Measurements from ENCODE around the gene CUTC. TPM values are rescaled to one million over a fixed set of nuclear protein-coding genes. Genes with fewer than 3 reads are reported as not detected.
"Not testable (repeated sequence)": the region's sequence is repeated elsewhere in the genome, so short reads cannot be mapped to it uniquely, and the experiment has no call there.

Gene CUTC
- total RNA-seq, 1 experiment from 2014 or later, result 51.7 TPM

DNA sequence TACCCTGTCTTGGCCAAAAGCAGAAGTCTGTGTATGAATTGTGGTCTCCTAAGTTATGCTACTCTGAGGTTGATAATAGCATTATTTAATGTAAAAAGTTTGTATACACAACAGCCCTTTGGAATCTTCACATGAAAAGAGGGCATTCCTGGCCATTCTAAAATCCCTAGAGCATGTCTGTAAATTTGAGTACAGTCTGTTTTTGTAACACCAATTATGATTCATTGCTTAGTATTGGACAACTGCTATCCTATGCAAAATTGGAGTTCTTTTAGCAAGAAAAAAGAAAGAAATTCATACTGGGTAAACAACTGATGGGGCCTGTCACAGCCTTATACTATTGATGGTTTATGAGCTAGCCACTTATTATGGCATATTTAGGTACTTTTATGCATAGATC lies 10.2 kb downstream of the CUTC start:
- DNase-seq (ENCODE audit: extremely low read depth, low read depth), result no peak

DNA sequence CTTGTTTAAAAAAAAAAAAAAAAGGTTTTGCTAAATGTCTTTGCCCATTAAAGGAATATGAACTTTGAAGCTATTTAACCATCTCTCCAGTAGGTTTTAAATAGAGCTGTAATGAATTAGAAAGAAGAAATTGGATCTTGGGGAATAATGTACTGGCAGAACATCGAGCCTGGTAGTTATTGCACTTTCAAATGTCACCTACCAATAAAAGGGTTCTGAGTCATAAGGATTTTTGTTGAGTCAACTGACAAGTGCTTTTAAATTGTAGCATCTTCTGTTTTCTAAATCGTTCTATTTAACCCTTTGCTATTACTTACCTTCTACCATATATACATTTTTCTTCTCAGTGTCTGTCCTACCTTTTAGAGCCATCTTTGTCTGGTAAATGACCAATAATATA lies 10.7 kb downstream of the CUTC start:
- DNase-seq (ENCODE audit: extremely low read depth, low read depth), result no peak

DNA sequence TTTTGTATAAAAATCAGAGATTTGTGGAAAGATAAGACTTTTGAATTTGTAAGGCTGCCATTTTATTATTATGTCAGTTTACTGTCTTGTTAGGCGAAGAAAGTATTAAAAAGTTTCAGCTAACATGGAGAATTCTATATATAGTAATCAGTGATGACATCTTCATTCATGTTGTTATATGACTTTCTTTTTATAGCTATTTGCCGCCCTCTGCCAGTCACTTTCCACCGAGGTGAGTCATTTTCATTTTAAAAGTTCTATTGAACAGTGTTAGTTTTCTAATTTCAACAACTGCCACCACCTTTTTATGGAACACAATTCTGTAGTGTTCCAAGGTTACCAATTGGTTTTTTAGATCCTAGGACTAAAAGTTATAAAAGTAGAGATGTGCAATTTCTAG lies 11.8 kb downstream of the CUTC start:
- no peak for DNase-seq (ENCODE audit: extremely low read depth, low read depth)

DNA sequence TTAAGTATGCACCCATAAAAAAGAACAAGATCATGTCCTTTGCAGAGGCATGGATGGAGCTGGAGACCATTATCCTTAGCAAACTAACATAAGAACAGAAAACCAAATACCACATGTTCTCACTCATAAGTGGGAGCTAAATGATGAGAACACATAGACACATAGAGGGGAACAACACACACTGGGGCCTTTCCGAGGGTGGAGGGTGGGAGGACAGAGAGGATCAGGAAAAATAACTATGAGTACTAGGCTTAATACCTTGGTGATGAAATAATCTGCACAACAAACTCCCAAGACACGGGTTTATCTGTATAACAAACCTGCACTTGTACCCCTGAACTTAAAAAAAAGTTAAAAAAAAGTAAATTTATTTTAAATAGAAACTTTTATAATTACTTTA lies 14.1 kb downstream of the CUTC start:
- DNase-seq (ENCODE audit: extremely low read depth, low read depth), result not testable (repeated sequence)

DNA sequence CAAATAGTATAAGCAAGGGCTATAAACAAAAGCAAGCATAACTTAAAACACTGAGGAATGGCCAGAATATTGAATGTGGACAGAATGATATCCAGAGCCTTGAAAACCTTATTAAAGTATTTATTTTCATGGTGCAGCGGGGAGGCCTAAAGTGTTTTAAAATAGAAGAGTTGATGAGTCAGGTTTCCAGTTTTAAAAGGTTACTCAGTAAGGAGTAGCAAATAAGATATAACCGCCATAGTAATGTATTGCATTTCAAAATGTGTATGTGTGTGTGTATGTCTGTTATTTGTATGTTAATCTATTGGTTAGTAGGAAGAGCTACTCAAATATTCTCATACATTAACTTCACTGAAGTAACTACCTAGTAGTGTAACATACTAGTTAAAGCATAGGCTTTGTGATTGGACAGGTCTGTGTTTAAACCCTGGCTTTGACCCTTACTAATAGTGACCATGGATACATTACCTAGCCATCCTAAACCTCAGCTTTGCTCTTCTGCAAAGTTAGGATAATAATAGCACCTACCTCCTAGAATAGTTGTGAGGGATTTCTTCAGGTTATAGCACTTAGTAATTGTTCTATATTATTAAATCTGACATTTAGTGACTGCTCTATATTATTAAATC lies 16.9 kb downstream of the CUTC start:
- no peak for DNase-seq (ENCODE audit: extremely low read depth, low read depth)

DNA sequence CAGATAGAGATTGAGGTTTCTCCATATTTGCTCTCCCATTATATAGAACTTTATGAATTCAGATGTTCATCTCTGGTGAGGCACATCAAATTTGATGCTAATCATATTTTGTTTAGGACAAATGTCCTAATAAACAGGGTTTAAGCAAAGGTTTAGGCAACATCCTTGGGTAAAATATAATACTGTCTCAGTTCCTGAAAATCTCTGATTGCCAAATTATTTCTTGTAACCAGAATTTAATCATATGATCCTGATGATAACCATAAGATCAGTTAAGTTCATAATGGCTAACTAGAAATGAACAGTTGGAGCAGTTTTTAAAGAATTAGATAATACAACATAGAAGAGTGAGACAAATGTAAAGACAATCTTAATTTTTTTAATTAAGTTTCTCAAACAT lies 18.6 kb downstream of the CUTC start:
- no peak for DNase-seq (ENCODE audit: extremely low read depth, low read depth)

DNA sequence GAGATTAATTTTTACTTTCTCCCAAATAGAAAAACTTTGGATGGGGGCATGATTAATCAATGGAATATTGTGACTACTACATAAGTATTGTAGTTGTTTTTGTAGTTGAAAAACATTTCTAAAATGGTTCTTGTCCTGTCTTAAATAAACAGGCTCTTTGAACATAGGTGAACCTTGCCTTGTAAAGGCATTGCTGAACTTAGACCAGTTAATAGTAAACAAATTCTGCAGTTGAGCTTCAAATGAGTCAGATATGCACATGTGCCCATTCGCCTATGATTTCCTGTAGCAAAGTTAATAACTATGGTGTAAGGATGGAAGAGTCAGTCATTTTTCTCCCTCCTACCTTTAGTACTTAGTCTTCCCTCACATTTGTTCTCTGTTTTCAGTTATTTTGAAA lies 22.6 kb downstream of the CUTC start:
- DNase-seq (ENCODE audit: extremely low read depth, low read depth), result no peak

DNA sequence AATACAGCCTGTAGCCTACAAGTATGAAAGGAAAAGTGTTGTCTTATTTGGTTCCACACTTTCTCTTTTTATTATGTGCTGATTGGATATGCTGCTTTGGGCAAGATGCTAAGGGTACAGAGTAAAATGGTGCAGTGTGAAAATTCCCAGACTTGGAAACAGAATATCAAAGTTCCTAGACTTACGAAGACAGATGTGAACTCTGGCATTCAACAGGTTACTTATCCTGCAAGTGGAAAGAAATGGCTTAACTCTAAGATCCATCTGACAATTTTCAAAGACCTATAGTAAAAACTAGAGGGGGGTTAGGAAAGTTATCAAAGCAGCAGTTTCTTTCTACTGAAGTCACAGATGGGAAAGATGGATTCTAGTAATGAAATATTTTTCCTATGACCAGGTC lies 24.1 kb downstream of the CUTC start:
- no peak for DNase-seq (ENCODE audit: extremely low read depth, low read depth)

DNA sequence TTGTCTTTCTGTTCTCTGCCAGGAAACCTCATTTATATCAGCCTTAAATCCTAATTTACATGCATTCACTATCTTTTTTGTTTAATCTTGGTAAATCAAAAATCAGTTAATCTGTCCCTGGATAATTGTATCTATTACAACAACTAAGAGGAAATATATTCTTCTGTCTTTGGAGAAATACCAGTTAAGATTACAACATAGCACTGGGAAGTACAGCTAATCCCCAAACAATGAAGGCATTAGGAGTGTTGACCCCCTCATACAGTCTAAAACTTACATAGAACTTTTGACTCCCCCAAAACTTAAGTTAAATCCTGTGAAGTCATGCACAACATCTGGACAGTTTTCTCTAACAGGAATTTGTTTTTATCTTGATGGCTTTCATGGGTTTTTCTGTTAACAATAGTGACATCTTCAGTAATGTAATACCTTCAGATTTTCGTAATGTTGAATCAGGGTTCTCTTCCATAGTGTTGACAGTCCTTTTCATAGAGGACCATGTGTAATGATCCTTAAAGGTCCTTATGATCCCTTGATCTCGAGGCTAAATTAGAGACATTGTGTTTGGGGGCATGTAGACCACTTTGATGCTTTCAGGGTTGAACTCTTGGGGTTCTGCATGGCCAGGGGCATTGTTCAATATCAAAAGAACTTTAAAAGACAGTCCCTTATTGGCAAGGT lies 26.3 kb downstream of the CUTC start:
- no peak for DNase-seq (ENCODE audit: extremely low read depth, low read depth)

DNA sequence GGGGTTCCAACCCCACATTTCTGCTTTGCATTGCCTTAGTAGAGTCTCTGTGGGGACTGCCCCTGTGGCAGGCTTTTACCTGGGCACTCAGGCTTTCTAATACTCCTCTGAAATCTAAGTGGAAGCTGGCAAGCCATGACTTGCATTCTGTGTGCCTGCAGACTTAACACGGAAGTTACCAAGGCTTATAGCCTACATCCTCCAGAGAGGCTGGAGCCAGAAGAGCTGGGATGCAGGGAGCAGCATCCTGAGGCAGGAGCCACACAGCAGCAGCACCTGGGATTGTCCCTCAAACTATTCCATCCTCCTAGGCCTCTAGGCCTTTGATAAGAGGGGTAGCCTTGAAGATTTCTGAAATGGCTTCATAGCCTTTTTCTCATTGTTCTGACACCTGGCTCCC lies 28.3 kb downstream of the CUTC start:
- no peak for DNase-seq (ENCODE audit: extremely low read depth, low read depth)

DNA sequence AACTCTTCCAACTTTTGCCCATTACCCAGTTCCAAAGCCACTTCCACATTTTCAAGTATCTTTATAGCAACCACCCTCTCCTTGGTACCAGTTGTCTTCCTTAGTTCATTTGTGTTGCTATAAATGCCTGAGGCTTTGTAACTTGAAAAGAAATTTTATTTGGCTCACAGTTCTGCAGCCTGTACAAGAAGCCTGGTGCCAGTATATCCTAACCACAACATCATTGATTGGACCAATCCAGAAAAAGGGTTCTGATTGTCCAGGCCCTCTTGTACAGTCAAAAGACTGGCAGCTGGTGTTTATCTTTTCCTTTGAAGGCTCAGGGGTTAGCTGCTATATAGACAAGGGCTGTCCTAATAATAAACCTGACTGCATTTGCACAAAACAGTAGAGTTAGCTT lies 29.3 kb downstream of the CUTC start:
- DNase-seq (ENCODE audit: extremely low read depth, low read depth), result no peak

DNA sequence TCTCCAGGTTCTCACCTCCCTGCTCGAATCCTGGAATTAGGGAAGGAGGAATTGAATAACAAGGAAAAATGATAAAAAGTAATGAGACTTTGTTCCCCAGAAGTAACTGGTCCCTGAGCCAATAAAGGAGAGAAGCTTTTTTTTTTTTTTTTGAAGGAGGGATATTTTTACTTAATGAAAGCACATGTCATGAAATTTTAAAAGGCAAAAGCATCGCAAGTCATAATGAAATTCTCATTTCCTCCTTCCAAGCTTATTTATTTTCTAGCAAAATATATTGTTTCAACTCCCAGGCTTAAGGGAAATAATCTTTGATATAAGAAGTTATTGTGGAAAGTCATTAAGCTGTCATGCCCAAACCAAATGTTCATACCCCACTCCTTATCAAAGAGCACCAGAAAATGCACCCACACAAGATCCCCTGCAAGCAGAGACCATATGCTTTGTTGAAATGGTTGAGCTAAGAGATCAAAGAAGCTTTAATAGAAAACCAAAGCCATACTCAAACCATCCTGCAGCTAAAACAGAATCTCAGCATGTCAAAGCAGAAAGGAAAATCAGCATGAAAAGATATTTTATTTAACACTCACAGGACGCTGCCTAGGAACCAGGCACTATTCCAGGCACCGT lies 33.8 kb downstream of the CUTC start:
- no peak for DNase-seq (ENCODE audit: extremely low read depth, low read depth)

DNA sequence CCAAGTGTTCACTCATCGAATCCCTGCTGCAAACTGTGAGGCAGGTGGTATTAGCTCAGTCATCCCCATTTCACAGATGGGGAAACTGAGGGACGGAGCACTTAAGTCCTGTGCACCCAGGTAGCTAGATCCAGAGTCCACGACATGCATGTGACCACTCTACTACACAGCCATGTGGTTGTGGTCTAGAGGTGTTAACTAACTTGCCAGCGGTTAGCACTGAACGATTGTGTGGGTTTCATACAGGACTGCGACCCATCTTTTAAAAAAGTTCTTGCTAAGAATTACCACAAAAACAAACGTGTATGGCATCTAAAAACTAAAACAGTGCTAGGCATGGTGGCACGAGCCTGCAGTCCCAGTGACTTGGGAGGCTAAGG lies 34.3 kb downstream of the CUTC start:
- DNase-seq (ENCODE audit: extremely low read depth, low read depth), result no peak

DNA sequence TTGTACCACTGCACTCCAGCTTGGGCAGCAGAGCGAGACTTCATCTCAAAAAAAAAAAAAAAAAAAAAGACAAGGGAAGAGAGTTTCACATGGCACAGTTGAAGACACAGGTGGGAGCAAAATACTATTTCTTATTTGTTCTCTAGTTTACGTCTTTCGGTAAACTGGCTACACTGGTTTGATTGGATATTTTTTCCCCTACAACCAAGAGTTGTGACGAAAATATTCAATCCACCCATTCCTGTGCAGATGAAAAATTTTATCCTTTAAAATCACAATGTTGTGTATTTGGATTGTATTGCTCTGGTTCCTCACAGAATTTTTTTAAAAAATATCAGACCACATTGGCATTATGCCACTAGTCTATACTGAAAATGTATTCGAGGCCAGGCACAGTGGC lies 35.9 kb downstream of the CUTC start:
- DNase-seq (ENCODE audit: extremely low read depth, low read depth), result no peak

DNA sequence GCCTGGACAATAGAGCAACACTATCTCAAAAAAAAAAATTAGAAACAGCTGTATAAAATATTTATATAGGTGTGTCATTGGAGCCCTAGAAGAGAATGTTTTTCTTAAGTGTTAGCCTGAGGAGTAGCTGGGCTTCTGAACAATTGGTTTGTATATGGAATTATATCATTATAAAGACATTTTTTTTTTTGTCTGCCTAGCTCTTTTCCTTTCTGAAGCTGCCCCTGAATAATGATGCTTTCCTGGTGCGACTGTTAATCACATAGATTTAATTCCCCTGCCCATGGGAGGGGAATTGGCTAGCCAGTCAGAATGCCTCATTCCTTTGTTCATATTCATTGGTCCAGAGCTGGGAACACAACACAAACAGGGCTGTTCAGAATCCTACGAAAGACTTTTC lies 36.5 kb downstream of the CUTC start:
- DNase-seq (ENCODE audit: extremely low read depth, low read depth), result no peak

DNA sequence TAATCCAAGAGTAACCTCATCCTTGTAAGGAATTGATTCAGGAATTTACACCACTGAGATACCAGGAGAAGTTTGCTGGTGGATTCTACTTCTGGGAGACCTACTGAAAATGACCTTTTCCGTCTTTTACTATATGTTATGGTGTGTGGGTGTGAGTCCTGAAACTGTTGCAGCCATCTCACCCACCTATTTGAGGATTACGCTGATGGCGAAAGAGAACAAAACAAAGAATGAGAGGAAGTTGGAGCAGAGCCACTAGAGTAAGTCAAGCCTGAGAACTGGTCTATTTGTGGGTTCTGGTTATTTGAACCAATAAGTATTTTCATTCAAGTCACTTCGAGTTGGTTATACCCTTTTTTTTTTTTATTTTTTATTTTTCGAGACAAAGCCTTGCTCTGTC lies 37.7 kb downstream of the CUTC start:
- DNase-seq (ENCODE audit: extremely low read depth, low read depth), result no peak

DNA sequence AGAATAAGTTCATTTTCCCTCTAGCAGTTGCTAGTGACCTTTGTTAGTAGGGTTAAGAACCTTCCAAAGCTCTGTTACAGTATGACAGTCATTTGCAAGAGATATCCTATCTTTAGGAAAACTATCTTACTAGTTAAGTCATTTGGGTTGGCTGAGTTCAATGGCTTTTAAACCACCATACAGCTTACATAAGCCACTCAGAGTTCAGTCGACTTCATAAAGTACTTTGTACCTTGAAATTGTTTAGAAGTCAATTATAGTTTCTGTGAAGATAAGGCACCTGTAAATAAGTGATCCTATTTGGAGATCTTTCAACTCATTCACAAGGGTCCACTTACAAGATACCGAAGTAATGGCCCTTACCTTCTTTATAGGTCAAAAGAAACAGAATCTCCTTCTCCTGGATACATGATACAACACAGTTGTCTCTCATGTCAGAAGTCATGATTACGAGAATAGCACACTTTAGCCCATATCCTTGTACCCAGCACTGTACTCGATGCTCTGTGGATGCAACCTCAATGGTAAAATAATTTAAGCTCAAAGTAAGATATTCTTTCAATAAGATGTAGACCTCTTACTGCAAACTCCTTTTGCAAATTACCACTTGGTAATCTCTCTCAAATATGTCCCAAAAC lies 38.5 kb downstream of the CUTC start:
- no peak for DNase-seq (ENCODE audit: extremely low read depth, low read depth)

DNA sequence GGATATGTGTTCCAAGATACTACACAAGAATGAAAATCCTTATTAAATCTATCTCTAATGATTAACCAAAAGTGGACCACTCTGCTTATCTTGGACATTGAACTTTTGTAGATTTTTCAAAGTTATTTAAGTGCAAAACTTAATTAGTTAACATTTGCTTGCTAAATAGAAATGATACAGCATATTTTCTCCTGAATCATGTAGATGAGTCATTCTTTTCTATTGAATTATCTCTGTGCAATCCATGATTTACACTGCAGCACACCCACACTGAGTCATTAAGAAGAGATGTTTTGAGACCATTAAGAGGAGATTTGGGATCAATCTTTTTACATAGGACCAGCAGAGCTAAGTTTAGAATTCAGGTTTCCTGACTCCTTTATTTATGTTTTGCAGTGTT lies 43.8 kb downstream of the CUTC start:
- peak; percentile 84 for DNase-seq (ENCODE audit: extremely low read depth, low read depth)

DNA sequence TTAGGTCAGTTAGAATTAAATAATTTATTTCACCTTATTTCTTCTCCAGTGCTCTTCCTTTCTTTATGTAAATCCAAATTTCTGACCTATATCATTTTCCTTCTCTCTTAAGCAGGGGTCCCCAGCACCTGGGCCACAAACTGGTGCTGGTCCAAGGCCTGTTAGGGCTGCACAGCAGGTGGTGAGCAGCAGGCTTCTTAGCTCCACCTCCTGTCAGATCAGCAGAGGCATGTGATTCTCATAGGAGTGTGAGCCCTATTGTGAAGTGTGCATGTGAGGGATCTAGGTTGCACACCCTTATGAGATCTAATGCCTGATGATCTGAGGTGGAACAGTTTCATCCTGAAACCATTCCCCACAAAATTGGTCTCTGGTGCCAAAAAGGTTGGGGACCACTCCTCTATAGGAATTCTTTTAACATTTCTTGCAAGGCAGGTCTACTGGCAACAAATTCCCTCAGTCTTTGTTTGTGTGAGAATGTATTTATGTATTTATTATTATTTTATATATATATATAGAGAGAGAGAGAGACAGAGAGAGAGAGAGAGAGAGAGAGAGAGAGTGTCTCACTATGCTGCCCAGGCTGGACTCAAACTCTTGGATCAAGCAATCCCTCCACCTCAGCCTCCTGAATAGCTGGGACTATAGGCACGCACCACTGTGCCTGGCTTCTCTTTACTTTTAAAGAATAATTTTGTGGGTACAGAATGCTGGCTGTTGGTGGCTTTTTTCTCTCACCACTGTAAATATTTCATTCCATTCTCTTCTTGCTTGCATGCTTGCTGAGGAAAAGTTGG lies 46.1 kb downstream of the CUTC start:
- peak; percentile 84 for DNase-seq (ENCODE audit: extremely low read depth, low read depth)

DNA sequence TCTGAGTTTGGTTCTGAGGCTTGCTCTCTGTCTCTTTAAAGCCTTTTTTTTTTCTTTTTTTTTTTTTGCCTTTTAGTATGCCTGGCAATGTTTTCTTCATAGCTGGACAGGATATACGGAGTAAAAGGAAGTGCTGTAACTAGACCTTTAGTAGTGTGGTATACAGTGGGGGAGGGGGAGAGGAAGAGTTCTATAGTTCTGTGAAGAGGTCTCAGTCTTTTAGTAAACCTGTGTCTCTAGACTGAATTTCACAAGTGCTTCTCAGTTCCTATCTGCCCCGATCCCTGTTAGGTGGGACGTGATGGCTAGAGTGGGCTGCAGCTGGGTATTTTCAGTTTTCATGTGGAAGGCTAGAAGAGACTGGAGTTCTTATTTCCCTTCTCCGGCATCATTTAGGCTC lies 47.3 kb downstream of the CUTC start:
- peak; percentile 78 for DNase-seq (ENCODE audit: extremely low read depth, low read depth)

All from NCI-H460 (cell line).